ENCODE data around the gene PLCD3. TPM values are rescaled to one million over a fixed set of nuclear protein-coding genes. Genes with fewer than 3 reads are reported as not detected.

Gene PLCD3
- total and polyA plus RNA-seq, 9 of the 15 experiments (the other 6 are each of a cell fraction or from before 2014, with no cell fraction given) = 0.20 to 22.6 (median 7.5) TPM

- TF ChIP-seq SFPQ (IDR thresholded peaks at IDR 0.05; ENCODE audit: low read depth, low read length) (no peak), STAG1 (CRISPR knock-in tag; IDR thresholded peaks at IDR 0.05; ENCODE audit: borderline replicate concordance) (peak; percentile 9; the same call in 1 of the 2 replicates), HOMEZ (CRISPR knock-in tag; IDR thresholded peaks at IDR 0.05) (0 out of 2 replicates have a peak, but pooled peaks have one; percentile 5), HMGXB4 (CRISPR knock-in tag; IDR thresholded peaks at IDR 0.05) (0 out of 2 replicates have a peak, but pooled peaks have one; percentile 85), ZBTB34 (CRISPR knock-in tag; IDR thresholded peaks at IDR 0.05) (no peak), DPF2 (IDR thresholded peaks at IDR 0.05) (no peak), NONO (IDR thresholded peaks at IDR 0.05; ENCODE audit: low read depth in 2 of 2, low read length in 1 of 2) (0 out of 4 replicates have a peak, but pooled peaks of 1 of the 2 experiments have one; percentile 14), MLLT1 (IDR thresholded peaks at IDR 0.05) (peak in 1 of 2 experiments; percentile 71; a peak in 1 of 4 replicates), NCOA1 (IDR thresholded peaks at IDR 0.05; ENCODE audit: low read depth) (no peak), ZNF316 (IDR thresholded peaks at IDR 0.05) (peak; percentile 36; the same call in 1 of the 2 replicates), ZBTB7A (IDR thresholded peaks at IDR 0.05; ENCODE audit: borderline replicate concordance, control insufficient read depth, low read depth, low read length) (peak; percentile 80; the same call in 1 of the 2 replicates), FOXK1 (CRISPR knock-in tag; IDR thresholded peaks at IDR 0.05; ENCODE audit: borderline replicate concordance) (no peak), ZBTB26 (CRISPR knock-in tag; IDR thresholded peaks at IDR 0.05) (no peak), SIN3A (IDR thresholded peaks at IDR 0.05; ENCODE audit: borderline replicate concordance in 2 of 2, control insufficient read depth in 1 of 2, low read depth in 2 of 2, low read length in 2 of 2) (peak in 1 of 2 experiments; percentile 91; a peak in 2 of 4 replicates), BRCA1 (IDR thresholded peaks at IDR 0.05) (no peak), BRCA1 (CRISPR knock-in tag; IDR thresholded peaks at IDR 0.05) (peak; percentile 22; the same call in 1 of the 2 replicates)
These were observed 28.4 kb upstream of the PLCD3 start (continued) for GRCh38 chr17:45160447-45161287.

Data from K562 (cell line).